AG10803 (cell line): ENCODE data around the gene TRIM46.
"Not testable (repeated sequence)": the region's sequence is repeated elsewhere in the genome, so short reads cannot be mapped to it uniquely, and the experiment has no call there.

Experiments used
- DNase-seq: peaks from one replicate; pipeline ENCODE4 v3.0.0; 2010; ENCODE audit warnings: low read depth
- H3K4me3 ChIP-seq: 2 replicates; pipeline ENCODE4 v1.5.1; 2011; ENCODE audit warnings: mild to moderate bottlenecking, low read length, control low read depth
- CTCF ChIP-seq: conservative IDR thresholded peaks from 2 replicates; pipeline ENCODE4 v1.5.1; 2011; ENCODE audit warnings: mild to moderate bottlenecking, low read length, control low read depth, inconsistent platforms

TRIM46 gene

GRCh38 chr1:155227261-155228095, 53.8 kb downstream of the TRIM46 start:
- no peak for TF ChIP-seq CTCF
- peak overlapping the region; percentile 83 for H3K4me3 ChIP-seq
- DNase-seq = peak; percentile 99

GRCh38 chr1:155228096-155228427, 54.4 kb downstream of the TRIM46 start:
- no peak for DNase-seq
- 0 out of 2 replicates have a peak, but pooled peaks have one; percentile 4 for TF ChIP-seq CTCF

GRCh38 chr1:155231302-155231701, 57.7 kb downstream of the TRIM46 start:
- not testable (repeated sequence) for H3K4me3 ChIP-seq, DNase-seq

More at GRCh38 chr1:155228096-155228427, 54.4 kb downstream of the TRIM46 start:
- peak overlapping the region; percentile 62 for H3K4me3 ChIP-seq

GRCh38 chr1:155232001-155232978, 58.6 kb downstream of the TRIM46 start:
- DNase-seq = peak; percentile 81
- H3K4me3 ChIP-seq = not testable (repeated sequence)

- DNase-seq, H3K4me3 ChIP-seq: not testable (repeated sequence)
Measured at GRCh38 chr1:155233502-155233901, 59.9 kb downstream of the TRIM46 start.
